Measurements from ENCODE around the gene KCTD1.

The KCTD1 gene

DNA sequence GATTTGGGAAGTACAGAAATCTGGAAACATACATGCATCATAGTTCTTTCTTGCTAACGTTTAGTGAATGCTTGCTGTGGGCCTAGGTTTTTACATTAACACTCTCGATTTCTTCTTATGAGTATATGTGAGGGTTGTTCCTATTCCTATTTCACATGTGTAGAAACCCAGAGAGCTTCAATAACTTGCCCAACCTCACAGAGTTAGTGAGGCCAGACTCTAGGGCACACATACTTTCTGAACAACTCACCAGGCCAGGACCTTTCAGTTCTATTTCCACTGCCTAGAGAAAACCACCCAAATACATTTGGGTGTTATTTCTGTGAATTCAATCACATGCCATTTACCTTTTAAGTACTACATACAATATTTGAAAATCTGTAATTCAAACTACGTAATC, 8.2 kb upstream of the KCTD1 start:
- Mint-ChIP-seq H3K4me3 (no peak overlapping the region), H3K4me1 (ENCODE audit: low read depth) (no peaks in the 10 kb centered on the region), H3K9me3 (no peaks in the 10 kb centered on the region), H3K27ac (no peak overlapping the region), H3K36me3 (ENCODE audit: low read depth) (no peaks in the 10 kb centered on the region), H3K27me3 (peaks cover 45% of the 10 kb centered on the region)
- DNase-seq, result no peak

DNA sequence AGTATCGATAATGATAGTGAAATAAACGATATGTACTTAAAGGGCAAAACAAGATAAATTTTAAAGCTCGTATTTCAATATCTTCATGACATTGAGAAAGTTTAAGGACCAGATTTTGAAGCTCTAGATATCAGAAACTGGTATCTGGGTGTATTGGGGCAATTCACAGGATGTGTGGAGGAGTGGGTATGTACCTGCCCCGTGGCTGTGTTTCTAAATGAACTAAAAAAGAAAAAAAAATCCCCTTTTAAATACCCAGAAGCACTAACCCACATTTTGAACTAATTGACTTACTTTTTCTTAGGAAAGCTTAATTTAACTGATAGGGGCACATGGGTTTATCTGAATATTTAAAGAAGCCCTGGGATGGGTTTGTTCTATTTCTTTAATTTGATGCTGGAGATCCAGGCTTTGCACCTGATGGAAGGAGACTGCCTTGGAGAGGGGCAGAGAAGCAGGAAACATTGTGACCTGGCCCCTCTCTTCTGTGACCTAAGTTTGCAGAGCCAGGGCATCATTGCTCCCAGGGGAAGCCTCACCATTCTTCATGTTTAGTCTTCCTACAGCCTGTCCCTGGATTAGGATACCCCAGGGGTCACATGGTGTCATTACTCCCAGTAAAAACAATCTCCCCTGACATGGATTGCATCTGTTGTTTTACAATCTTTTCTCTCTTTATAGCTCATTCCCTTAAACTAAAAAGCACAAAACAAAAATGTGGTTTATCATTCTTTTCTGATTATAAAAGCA, 7.6 kb upstream of the KCTD1 start:
- no peaks in the 10 kb centered on the region for H3K9me3 Mint-ChIP-seq
- H3K4me1 Mint-ChIP-seq (ENCODE audit: low read depth), result no peaks in the 10 kb centered on the region
- no peak overlapping the region for H3K27ac Mint-ChIP-seq
- H3K27me3 Mint-ChIP-seq, result peaks cover 51% of the 10 kb centered on the region
- H3K36me3 Mint-ChIP-seq (ENCODE audit: low read depth), result no peaks in the 10 kb centered on the region
- DNase-seq, result no peak
- no peak overlapping the region for H3K4me3 Mint-ChIP-seq

DNA sequence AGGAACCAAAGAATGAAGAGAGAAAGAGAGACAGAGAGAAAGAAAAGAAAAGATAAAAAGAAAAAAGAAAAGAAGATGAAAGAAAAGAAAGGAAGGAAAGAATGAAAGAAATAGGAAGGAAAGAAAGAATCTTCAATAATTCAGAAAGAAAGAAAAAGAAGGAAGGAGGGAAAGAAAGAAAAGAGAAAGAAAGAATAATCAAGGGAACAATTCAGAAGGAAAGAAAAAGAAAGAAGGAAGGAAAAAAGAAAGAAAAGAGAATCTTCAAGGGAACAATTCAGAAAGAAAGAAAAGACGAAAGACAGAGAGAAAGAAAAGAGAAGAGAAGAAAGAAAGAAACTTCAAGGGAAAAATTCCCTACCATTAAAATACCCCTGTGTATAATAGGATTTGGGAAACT, 5.6 kb upstream of the KCTD1 start:
- no peak overlapping the region for H3K27ac Mint-ChIP-seq
- H3K9me3 Mint-ChIP-seq, result no peaks in the 10 kb centered on the region
- peaks cover 65% of the 10 kb centered on the region for H3K27me3 Mint-ChIP-seq
- no peaks in the 10 kb centered on the region for H3K36me3 Mint-ChIP-seq (ENCODE audit: low read depth)
- peaks cover 8% of the 10 kb centered on the region for H3K4me1 Mint-ChIP-seq (ENCODE audit: low read depth)
- no peak overlapping the region for H3K4me3 Mint-ChIP-seq
- DNase-seq, result no peak

DNA sequence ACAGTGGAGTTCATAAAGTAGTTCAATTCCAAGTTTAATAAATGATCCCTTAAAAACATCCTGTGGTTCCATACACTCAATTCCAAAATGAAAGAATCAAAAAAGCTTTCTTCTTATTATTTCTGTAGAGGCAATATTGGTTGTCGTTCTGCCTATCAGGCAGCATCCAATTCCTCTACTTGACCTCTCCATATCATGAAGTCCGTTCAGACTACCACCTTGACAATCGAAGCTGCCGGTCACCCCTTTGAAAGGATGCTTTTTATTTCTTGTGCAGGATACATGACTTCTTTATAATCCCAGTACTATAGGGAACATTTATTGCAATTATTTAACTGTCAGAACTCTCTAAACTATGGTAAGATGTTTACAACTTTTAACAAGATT, 3.3 kb upstream of the KCTD1 start:
- Mint-ChIP-seq H3K36me3 (ENCODE audit: low read depth) (no peaks in the 10 kb centered on the region), H3K4me3 (no peak overlapping the region), H3K4me1 (ENCODE audit: low read depth) (peaks cover 15% of the 10 kb centered on the region), H3K27ac (no peak overlapping the region), H3K27me3 (peaks cover 63% of the 10 kb centered on the region), H3K9me3 (no peaks in the 10 kb centered on the region)
- no peak for DNase-seq

DNA sequence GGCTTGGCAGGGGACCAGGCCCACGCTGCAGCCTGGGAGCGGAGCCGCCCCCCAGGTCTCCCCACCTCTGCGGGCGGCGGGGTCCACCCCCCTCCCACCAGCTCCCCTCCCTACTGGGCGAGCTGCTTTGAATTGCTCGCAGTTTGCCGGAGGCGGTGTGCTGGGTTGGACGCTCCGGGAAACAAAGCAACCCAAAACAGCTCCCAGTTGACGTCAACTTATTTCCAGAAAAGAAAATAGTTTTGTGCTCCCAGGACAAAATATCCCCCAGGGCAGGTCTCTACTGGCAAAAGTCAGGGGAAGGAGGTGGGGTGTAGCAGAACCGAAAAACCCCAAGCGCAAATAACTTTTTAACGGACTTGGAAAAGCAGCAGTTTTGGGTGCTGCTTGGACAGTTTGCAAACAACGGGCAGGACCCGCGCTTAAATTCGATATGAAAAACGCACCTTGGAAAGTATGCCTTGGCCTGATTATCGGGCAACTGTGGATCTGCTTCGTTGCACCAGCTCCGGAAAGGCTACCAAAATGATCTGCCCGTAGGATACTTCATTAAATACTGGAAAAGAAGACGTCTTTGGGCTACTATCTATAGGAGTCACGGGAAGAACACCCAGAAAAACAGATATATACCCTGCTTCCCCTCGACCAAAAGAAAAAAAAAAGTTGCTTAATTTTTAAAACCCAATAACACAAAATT, 2.8 kb upstream of the KCTD1 start:
- Mint-ChIP-seq H3K9me3 (no peaks in the 10 kb centered on the region), H3K27me3 (peaks cover 64% of the 10 kb centered on the region), H3K4me3 (no peak overlapping the region)

DNA sequence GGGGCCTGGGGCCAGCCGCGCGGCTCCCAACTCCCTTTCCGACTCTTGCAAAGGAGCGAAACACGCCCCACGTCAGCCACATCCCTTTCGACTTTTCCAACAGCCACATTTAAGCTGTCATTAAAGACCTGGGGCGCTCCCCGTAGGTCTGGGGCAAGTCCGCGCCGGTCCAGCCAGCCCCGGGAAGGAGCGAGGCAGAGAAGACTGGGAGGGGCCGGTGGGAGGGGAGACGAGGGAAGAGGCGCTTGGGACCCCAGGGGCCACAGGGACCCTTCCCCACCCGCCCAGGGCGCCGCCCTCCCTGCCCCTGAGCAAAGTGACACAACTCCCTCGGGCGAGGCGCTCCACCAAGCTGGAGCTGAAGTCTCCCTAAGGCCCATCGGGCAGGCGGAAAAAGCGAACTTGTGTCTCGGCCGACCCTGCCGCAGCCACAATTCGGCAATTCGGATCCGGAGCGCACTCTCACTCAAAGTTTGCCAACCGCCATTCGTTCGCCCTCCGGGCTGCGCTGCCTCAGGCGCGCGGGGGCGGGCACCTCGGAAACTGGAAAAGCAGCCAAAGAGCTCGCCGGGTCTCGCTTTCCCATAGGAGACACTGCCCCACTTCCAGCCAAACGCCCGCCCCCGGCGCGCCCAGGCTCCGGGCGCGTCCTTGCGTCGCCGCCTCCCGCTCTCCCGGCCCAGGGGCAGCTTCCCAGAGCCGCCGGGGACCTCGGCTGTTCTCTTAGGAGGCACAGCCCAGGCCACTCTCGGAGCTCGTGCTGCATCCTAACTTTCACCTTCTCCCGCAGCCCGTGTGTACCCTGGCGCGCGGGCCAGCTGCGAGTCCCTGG, 1.1 kb upstream of the KCTD1 start:
- peak overlapping the region; percentile 69 for H3K4me3 Mint-ChIP-seq
- H3K4me1 Mint-ChIP-seq (ENCODE audit: low read depth), result peaks cover 30% of the 10 kb centered on the region
- peak; percentile 47 for DNase-seq
- peaks cover 2% of the 10 kb centered on the region for H3K36me3 Mint-ChIP-seq (ENCODE audit: low read depth)
- H3K27ac Mint-ChIP-seq, result no peak overlapping the region
- H3K9me3 Mint-ChIP-seq, result no peaks in the 10 kb centered on the region
- H3K27me3 Mint-ChIP-seq, result peaks cover 60% of the 10 kb centered on the region

More for the DNA sequence above, 2.8 kb upstream of the KCTD1 start:
- H3K27ac Mint-ChIP-seq, result no peak overlapping the region
- H3K36me3 Mint-ChIP-seq (ENCODE audit: low read depth), result peaks cover 2% of the 10 kb centered on the region
- peaks cover 20% of the 10 kb centered on the region for H3K4me1 Mint-ChIP-seq (ENCODE audit: low read depth)
- DNase-seq, result no peak

DNA sequence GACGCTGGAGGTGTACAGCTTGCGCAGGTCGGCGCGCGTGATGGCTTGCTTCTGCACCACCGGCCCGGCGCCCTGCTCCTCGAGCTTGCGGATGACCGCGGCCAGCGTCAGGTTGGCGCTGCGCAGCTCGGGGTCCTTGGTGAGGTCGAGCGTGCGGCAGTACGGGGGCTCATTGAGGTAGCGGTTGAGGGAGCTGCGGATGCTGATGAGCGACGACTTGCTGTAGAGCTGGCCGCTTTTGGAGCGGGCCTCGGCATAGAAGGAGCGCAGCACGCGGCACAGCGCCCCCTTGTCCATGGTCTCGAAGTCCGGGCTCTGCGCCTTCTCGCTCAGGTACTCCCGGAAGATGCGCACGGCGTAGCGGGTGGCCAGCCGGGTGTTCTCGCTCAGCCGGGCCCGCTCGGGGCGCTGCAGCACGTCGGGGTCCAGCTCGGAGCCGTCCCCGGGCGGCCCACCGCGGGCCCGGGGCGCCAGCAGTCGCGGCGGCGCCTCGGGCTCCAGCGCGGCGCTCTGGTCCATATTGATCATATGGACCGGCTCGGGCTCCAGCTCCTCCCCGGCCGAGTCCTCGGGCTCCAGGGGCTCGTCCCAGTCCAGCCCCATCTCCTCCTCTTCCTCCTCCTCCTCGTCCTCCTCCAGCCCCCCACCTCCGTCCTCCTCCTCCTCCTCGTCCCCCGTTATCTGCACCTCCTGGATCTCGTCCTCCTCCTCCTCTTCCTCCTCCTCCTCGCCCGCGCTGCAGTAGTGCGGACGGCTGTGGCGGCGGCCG, 523 bp downstream of the KCTD1 start:
- peak overlapping the region; percentile 78 for H3K4me3 Mint-ChIP-seq
- H3K27ac Mint-ChIP-seq, result peak overlapping the region; percentile 44
- H3K27me3 Mint-ChIP-seq, result peaks cover 44% of the 10 kb centered on the region
- H3K9me3 Mint-ChIP-seq, result no peaks in the 10 kb centered on the region
- H3K36me3 Mint-ChIP-seq (ENCODE audit: low read depth), result peaks cover 2% of the 10 kb centered on the region
- peak; percentile 73 for DNase-seq
- H3K4me1 Mint-ChIP-seq (ENCODE audit: low read depth), result peaks cover 41% of the 10 kb centered on the region

DNA sequence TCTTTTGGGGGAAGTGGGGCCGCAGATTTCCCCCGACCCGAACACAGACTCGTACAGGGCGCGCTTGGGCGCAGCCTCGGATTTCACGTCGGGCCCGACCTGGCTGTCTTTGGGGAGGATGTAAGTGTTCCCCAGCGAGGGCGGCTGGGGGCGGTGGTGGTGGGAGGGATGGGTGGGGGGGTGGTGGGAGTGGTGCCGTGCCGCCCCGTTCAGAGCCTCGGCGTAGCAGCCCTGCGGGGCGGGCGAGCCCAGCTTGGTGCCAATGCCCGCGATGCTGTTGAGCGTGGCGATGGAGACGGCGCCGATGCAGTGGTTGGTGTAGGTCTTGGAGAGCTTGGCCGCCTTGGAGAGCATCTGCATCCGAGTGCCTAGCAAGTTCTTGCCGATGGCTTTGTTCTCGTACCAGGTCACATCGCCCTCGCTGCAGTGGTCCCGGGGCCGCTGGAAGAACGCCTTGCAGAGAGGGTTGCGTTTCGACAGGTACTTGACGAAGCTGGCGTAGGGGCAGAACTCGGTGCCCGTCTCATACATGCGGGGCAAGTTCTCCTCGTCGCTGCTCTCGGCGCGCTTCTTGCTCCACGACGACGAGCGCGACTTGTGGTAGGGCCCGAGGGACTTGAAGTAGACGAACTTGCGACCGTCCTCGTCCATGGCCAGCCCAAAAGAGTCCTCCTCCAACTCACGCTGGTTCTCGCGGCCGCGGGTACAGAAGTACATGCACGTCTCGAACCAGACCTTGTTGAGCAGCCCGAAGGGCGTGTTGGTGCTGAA, 1.3 kb downstream of the KCTD1 start:
- peaks cover 37% of the 10 kb centered on the region for H3K27me3 Mint-ChIP-seq
- H3K4me1 Mint-ChIP-seq (ENCODE audit: low read depth), result peaks cover 41% of the 10 kb centered on the region
- H3K9me3 Mint-ChIP-seq, result no peaks in the 10 kb centered on the region
- no peak overlapping the region for H3K27ac Mint-ChIP-seq
- peaks cover 2% of the 10 kb centered on the region for H3K36me3 Mint-ChIP-seq (ENCODE audit: low read depth)
- peak overlapping the region; percentile 78 for H3K4me3 Mint-ChIP-seq
- no peak for DNase-seq

DNA sequence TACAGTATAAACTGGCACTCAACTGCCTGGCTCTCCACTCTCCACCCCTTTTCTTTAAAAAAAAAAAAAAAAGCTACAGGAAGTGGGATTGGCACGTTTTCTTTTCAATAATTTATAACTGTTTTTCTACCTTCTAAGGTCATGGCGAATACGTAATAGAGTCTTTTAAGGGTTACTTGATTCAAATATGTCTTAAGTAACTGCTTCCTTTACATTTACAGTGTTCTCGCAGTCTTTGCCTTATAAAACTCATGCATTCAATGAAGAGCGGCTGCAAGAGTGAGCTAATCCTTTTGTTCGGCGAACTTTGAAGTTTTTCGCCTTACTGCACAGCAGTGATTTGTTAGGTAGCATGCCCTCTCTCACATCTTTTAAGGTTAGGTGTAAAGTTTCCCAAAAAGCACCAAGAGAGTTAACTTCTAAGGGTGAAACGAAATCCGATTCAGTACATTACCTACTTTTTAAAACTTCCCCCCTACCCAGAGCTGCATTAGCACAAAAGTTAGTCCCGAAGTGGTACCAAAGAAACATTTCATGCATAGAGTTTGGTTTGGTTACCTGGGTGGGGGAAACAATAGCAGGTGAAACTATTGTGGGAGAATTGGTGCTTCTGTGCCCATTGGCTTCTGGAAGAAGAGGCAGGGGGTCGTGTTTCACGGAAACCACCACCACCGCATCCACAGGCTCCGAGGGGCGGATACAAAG, 2.0 kb downstream of the KCTD1 start:
- H3K27me3 Mint-ChIP-seq, result peaks cover 29% of the 10 kb centered on the region
- no peak overlapping the region for H3K27ac Mint-ChIP-seq
- peaks cover 2% of the 10 kb centered on the region for H3K36me3 Mint-ChIP-seq (ENCODE audit: low read depth)
- H3K4me3 Mint-ChIP-seq, result peak overlapping the region; percentile 27
- H3K4me1 Mint-ChIP-seq (ENCODE audit: low read depth), result peaks cover 41% of the 10 kb centered on the region
- no peak for DNase-seq
- no peaks in the 10 kb centered on the region for H3K9me3 Mint-ChIP-seq

DNA sequence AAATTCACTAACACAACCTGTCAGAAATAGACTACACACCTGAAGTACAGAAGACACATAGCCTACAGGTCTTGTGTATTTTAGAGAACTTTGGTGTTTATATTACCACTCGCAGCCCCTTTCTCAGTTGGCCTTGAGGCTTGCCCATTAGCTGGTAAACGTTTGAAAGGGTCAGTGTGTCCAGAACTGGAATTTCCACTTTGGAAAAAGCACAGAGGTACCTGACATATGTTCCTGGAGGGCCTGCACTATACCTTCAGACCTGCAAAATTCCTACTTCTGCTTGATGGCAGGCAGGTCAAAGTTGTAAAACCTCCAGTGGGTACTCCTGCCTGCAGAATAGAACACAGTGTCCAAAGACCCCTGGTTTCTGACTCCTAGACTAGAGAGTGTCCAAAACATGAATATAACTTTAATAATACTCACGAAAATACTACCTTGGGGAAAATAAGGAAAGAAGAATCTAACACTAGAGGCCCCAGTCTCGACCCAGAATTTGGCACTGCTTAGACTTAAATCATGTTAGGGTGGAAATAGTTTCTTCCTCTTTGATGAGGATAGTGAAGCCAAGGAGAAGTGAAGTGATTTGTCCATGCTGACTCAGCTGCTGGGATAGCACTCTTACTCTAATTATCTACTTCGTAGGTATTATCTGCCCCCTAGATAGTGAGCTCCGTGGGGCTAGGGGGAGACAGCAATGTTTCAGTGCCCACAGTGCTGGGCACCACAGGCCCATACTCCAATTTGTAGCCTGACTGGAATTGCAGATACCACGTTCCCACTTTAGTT, 2.8 kb downstream of the KCTD1 start:
- H3K27ac Mint-ChIP-seq, result no peak overlapping the region
- DNase-seq, result no peak
- no peaks in the 10 kb centered on the region for H3K9me3 Mint-ChIP-seq
- H3K27me3 Mint-ChIP-seq, result peaks cover 23% of the 10 kb centered on the region
- peaks cover 2% of the 10 kb centered on the region for H3K36me3 Mint-ChIP-seq (ENCODE audit: low read depth)
- H3K4me1 Mint-ChIP-seq (ENCODE audit: low read depth), result peaks cover 40% of the 10 kb centered on the region
- H3K4me3 Mint-ChIP-seq, result no peak overlapping the region

DNA sequence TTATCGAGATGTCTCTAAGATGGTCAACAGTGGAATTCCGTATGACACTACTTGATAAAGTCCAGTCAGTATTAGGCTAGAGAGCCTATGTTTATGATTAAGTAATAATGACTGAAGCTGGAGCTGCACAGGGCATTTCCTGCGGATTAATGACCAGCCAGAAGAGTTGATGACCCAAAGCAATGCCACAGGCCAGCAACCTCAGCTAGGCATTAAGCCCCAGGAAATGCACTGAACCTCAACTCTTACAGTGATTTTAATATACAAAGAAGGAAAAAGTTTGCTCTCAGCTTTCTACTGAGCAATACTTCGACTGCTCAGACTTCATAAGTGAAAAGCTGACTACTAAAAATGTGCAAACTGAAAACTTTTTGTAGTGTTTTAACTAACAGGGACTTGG, 3.9 kb downstream of the KCTD1 start:
- Mint-ChIP-seq H3K4me1 (ENCODE audit: low read depth) (peaks cover 33% of the 10 kb centered on the region), H3K4me3 (no peak overlapping the region), H3K36me3 (ENCODE audit: low read depth) (peaks cover 2% of the 10 kb centered on the region), H3K9me3 (no peaks in the 10 kb centered on the region), H3K27me3 (peaks cover 13% of the 10 kb centered on the region), H3K27ac (no peak overlapping the region)
- no peak for DNase-seq

DNA sequence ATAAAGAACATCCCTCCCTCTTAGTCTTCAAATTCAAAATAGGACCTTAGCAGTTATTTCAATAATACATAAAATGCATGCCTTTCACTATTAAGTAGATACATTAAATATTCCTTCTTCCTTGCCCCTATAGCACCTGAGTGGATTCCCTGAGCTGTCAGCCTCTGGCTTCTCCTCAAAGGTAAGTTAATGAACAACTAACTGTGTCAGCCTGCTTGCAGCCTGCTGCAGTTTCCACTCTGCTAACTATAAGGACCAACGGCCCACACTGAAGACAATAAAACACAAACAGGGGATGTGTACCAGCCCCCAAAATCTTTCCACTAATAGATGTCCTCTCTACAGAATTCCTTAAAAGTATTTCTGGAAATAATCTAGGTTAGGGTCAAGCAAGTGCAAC, 5.0 kb downstream of the KCTD1 start:
- Mint-ChIP-seq H3K27me3 (peaks cover 12% of the 10 kb centered on the region), H3K4me3 (no peak overlapping the region), H3K36me3 (ENCODE audit: low read depth) (peaks cover 2% of the 10 kb centered on the region), H3K27ac (no peak overlapping the region), H3K9me3 (no peaks in the 10 kb centered on the region), H3K4me1 (ENCODE audit: low read depth) (peaks cover 33% of the 10 kb centered on the region)
- DNase-seq, result no peak
